Loucy (cell line): Measurements from ENCODE around the gene PDE9A.

Experiments used
- H2AFZ ChIP-seq: fragments of 200-600 bp; sonication (generic); 2 replicates; pipeline ENCODE4 v1.6.0; 2016; ENCODE audit warnings: antibody characterized with exemption, mild to moderate bottlenecking, low read length, moderate library complexity
- H3F3A ChIP-seq: fragments of 200-600 bp; 2 replicates; pipeline ENCODE4 v1.6.0; 2016; ENCODE audit warnings: antibody characterized with exemption, low read depth, mild to moderate bottlenecking
- H3K27me3 ChIP-seq: fragments of 200-600 bp; sonication (generic); 2 replicates; pipeline ENCODE4 v1.6.1; 2014; ENCODE audit warnings: low read length, mild to moderate bottlenecking; ENCODE audit not compliant: insufficient read depth, poor library complexity, severe bottlenecking
- H3K36me3 ChIP-seq: fragments of 200-600 bp; sonication (generic); 2 replicates; pipeline ENCODE4 v1.6.1; 2016; ENCODE audit warnings: low read length; ENCODE audit not compliant: insufficient read depth
- H3K4me1 ChIP-seq: fragments of 200-600 bp; sonication (generic); 2 replicates; pipeline ENCODE4 v1.5.1; 2014; ENCODE audit warnings: low read length, mild to moderate bottlenecking; ENCODE audit not compliant: insufficient read depth, poor library complexity, severe bottlenecking
- H3K4me2 ChIP-seq: fragments of 200-600 bp; sonication (generic); 2 replicates; pipeline ENCODE4 v1.6.0; 2014; ENCODE audit warnings: antibody characterized with exemption, low read length, low read depth, mild to moderate bottlenecking; ENCODE audit not compliant: poor library complexity, severe bottlenecking
- H3K4me3 ChIP-seq: fragments of 200-600 bp; sonication (generic); 2 replicates; pipeline ENCODE4 v1.5.1; 2014; ENCODE audit warnings: low read length, mild to moderate bottlenecking, mixed read lengths; ENCODE audit not compliant: poor library complexity, severe bottlenecking
- H3K79me2 ChIP-seq: fragments of 200-600 bp; sonication (generic); 2 replicates; pipeline ENCODE4 v1.6.1; 2014; ENCODE audit warnings: low read length; ENCODE audit not compliant: insufficient read depth
- H3K9ac ChIP-seq: fragments of 200-600 bp; sonication (generic); 2 replicates; pipeline ENCODE4 v1.6.0; 2014; ENCODE audit warnings: mild to moderate bottlenecking, low read depth, low read length, moderate library complexity; ENCODE audit not compliant: poor library complexity, severe bottlenecking
- H3K9me2 ChIP-seq: fragments of 200-600 bp; sonication (generic); replicated peaks from 2 replicates; pipeline ENCODE4 v1.6.1; 2016; ENCODE audit warnings: low read depth, low read length, mixed read lengths
- H3K9me3 ChIP-seq: fragments of 200-600 bp; sonication (generic); 2 replicates; pipeline ENCODE4 v1.6.1; 2014; ENCODE audit warnings: mild to moderate bottlenecking, antibody characterized with exemption, low read length, low read depth; ENCODE audit not compliant: insufficient read depth
- H4K20me1 ChIP-seq: fragments of 200-600 bp; sonication (generic); 2 replicates; pipeline ENCODE4 v1.6.0; 2014; ENCODE audit warnings: antibody characterized with exemption, low read length, mild to moderate bottlenecking; ENCODE audit not compliant: insufficient read depth, poor library complexity, severe bottlenecking
- CTCF ChIP-seq: fragments of 200-600 bp; sonication (generic); conservative IDR thresholded peaks from 2 replicates; pipeline ENCODE4 v1.5.1; 2014; ENCODE audit warnings: mild to moderate bottlenecking, antibody characterized with exemption, low read length
- EZH2phosphoT487 ChIP-seq: fragments of 200-600 bp; IDR thresholded peaks from 2 replicates; pipeline ENCODE4 v1.6.1; 2018; ENCODE audit warnings: antibody characterized with exemption, mild to moderate bottlenecking, moderate library complexity, borderline replicate concordance

PDE9A gene

GRCh38 chr21:42739061-42739931, 85.9 kb downstream of the PDE9A start:
- Histone ChIP-seq H3K36me3 (peaks cover 11% of the 10 kb centered on the region; the same call in 1 of the 2 replicates), H3K9me2 (no peaks in the 10 kb centered on the region), H3K4me1 (peaks cover 3% of the 10 kb centered on the region), H3K9me3 (no peaks in the 10 kb centered on the region), H3K4me3 (no peak overlapping the region), H3K27me3 (no peaks in the 10 kb centered on the region), H4K20me1 (no peaks in the 10 kb centered on the region), H3F3A (no peaks in the 10 kb centered on the region), H3K79me2 (no peaks in the 10 kb centered on the region), H3K4me2 (no peak overlapping the region), H2AFZ (no peak overlapping the region), H3K9ac (no peak overlapping the region)
- TF ChIP-seq CTCF (no peak), EZH2phosphoT487 (no peak)

- H3F3A ChIP-seq: no peaks in the 10 kb centered on the region
- H3K27me3 ChIP-seq: no peaks in the 10 kb centered on the region
- no peaks in the 10 kb centered on the region for H3K9me3 ChIP-seq
- H3K9me2 ChIP-seq: no peaks in the 10 kb centered on the region
- peaks cover 3% of the 10 kb centered on the region for H3K4me1 ChIP-seq
- no peak overlapping the region for H3K4me2 ChIP-seq
- H3K79me2 ChIP-seq: no peaks in the 10 kb centered on the region
- peaks cover 4% of the 10 kb centered on the region; the same call in 1 of the 2 replicates for H3K36me3 ChIP-seq
- H4K20me1 ChIP-seq: no peaks in the 10 kb centered on the region
- H2AFZ ChIP-seq: no peak overlapping the region
- TF ChIP-seq EZH2phosphoT487: no peak
- TF ChIP-seq CTCF: no peak
- no peak overlapping the region for H3K9ac ChIP-seq
- H3K4me3 ChIP-seq: no peak overlapping the region
Measured at GRCh38 chr21:42740405-42740909, 87.0 kb downstream of the PDE9A start.

- no peak overlapping the region for H3K4me2 ChIP-seq
- H3K4me3 ChIP-seq: no peak overlapping the region
- H3K36me3 ChIP-seq: peaks cover 4% of the 10 kb centered on the region; the same call in 1 of the 2 replicates
Measured at GRCh38 chr21:42741066-42741465, 87.6 kb downstream of the PDE9A start.

More at GRCh38 chr21:42741066-42741465, 87.6 kb downstream of the PDE9A start:
- H3K9ac ChIP-seq: no peak overlapping the region
- no peaks in the 10 kb centered on the region for H3F3A ChIP-seq
- no peaks in the 10 kb centered on the region for H3K9me3 ChIP-seq
- TF ChIP-seq CTCF (no peak), EZH2phosphoT487 (no peak)
- no peaks in the 10 kb centered on the region for H4K20me1 ChIP-seq
- H2AFZ ChIP-seq: no peak overlapping the region
- H3K4me1 ChIP-seq: peaks cover 3% of the 10 kb centered on the region
- no peaks in the 10 kb centered on the region for H3K79me2 ChIP-seq
- H3K9me2 ChIP-seq: no peaks in the 10 kb centered on the region
- H3K27me3 ChIP-seq: no peaks in the 10 kb centered on the region
